GM19351 (cell line): ENCODE data around the gene HNRNPA2B1.
A peak's percentile ranks its signal among the peaks of the same experiment; 100 is the strongest.
"Not testable (repeated sequence)": the region's sequence is repeated elsewhere in the genome, so short reads cannot be mapped to it uniquely, and the experiment has no call there.

ENCODE experiments used
- ATAC-seq: cut with Tn5 transposase; IDR thresholded peaks from one replicate; pipeline ENCODE4 v1.9.1; 2021; ENCODE audit warnings: mild to moderate bottlenecking, moderate library complexity; ENCODE audit not compliant: unreplicated experiment

The HNRNPA2B1 gene

DNA sequence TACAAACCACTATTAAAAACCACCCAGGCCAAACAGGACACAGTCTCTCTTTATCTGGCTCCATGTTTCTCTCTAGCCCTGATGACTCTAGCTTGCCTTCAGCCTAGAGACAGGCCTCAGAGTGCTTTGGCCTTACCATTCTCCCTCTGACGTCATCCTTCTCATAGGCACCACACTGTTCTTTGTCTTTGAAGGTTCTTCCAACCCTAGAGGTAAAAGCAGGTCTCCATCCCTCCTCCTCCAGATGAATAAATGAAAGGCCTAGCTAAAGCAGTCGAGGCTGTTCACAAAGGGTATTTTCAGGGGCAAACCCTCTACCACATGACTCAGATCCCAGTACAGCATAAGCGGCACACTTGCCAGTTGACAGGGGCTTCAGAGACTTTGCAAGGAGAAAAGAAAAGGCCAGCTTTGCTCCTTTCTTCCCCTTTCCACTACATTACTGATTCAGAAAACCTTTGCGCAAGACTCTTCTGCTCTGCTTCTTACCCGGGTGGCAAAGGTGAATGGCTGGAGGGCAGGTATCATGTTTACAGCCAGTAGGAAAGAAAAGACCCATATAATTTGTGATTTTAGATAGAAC lies 33.8 kb downstream of the HNRNPA2B1 start:
- ATAC-seq, result no peak

DNA sequence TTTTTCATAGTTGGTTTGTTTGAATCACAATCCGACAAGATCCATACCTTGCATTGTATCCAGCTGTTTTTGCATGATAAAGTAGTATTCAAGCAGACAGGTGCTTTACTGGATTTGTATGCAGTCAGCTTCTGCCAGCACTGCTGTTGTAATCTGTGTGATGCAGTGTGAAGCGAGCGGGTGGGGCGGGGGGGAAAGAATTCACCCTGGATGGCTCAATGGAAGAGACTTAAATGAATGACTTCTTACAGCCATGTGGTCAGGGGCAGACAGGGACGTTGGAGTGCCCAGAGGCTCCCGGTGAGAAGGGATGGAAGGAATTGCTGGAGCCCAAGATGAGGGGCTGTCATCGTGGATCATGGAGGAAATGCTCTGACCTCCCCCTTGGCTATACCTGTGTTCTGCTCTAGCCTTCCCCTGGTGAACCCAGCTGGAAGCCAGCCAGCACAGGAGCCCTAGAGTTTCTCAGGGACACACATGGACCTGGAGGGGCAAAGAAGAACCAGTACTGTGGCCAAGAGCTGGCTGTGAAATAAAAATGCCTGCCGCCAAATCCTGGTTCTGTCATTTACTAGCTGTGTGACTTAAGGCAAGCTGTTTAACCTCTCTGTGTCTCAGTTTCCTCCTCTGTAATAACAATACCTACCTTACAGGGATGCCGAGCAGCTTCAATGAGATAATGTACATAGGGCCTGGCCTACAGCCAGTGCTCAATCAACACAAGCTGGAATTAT lies 34.4 kb downstream of the HNRNPA2B1 start:
- ATAC-seq, result no peak

DNA sequence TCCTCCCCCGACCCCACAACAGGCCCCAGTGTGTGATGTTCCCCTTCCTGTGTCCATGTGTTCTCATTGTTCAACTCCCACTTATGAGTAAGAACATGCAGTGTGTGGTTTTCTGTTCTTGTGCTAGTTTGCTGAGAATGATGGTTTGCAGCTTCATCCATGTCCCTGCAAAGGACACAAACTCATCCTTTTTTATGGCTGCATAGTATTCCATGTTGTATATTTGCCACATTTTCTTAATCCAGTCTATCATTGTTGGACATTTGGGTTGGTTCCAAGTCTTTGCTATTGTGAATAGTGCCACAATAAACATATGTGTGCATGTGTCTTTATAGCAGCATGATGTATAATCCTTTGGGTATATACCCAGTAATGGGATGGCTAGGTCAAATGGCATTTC lies 36.7 kb downstream of the HNRNPA2B1 start:
- not testable (repeated sequence) for ATAC-seq

- no peak for ATAC-seq
Measured at GRCh38 chr7:26162431-26162830, 38.1 kb downstream of the HNRNPA2B1 start.

DNA sequence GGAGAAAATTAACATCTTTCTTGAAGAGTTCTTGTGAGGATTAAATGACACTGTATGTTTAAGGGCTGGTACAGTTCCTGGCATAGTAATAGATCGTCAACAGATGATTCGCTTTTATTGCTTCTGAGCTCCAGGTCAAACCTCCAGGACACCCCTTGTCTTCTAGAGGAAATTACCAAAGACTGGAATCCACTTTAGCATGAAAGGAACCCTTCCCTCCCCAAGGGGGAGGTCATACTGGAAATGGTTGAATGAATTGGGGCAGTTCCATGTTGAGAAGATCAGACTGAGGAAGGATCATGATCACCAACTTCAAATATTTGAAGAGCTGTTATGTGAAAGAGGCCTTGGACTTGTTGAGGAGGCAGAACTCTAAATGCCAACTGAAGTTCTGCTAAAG lies 39.6 kb downstream of the HNRNPA2B1 start:
- ATAC-seq, result no peak

DNA sequence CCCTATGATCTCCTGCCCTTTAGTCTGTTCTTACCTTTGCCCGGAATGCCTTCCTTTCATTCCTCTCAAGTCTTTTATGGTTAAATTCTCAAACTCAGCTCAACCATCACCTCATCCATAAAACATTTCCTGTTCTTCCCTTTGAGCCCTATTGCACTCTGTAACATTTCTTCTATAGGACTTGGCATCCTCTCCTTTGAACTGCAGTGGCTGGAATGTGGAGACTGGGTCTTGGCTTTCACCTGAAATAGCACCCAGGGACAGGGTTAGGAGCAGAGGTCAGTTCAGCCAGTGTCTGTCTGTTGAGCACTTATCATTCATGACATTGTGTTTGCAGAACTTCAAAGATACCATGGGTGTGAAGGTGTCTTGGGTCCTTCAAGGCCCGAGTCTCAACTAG lies 41.3 kb downstream of the HNRNPA2B1 start:
- no peak for ATAC-seq

- ATAC-seq, result no peak
Measured at GRCh38 chr7:26157520-26158105, 42.9 kb downstream of the HNRNPA2B1 start.

DNA sequence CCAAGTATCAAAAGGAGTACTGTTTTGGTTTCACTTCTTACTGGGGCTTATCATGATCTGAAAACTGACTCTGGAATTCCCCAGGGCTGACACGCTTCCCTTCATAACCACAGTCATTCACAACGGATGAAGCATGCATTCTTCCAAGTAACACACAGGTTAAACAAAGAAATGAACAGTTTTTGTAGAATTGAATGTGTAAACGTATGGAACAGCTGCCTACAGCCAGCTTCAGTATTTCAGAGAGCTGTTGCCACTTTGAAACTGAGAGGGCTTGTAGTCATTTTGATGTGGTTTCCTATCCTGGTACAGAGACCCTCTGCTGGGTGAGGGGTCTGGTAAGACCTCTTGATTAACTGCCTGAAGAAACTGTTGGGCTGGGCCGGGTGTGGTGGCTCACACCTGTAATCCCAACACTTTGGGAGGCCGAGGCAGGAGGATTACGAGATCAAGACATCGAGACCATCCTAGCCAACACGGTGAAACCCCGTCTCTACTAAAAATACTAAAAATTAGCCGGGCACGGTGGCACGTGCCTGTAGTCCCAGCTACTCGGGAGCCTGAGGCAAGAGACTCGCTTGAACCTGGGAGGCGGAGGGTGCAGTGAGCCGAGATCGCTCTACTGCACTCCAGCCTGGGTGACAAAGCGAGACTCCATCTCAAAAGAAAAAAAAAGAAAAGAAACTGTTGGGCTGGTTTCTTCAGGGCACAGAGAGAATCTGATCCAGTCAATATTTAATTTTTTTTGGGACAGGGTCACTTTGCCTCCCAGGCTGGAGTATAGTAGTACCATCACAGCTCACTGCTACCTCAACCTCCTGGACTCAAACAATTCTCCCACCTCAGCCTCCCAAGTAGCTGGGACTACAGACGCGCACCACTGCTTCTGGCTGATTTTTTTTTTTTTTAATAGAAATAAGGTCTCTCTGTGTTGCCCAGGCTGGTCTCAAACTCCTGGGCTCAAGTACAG lies 43.8 kb downstream of the HNRNPA2B1 start:
- peak; percentile 32 for ATAC-seq

DNA sequence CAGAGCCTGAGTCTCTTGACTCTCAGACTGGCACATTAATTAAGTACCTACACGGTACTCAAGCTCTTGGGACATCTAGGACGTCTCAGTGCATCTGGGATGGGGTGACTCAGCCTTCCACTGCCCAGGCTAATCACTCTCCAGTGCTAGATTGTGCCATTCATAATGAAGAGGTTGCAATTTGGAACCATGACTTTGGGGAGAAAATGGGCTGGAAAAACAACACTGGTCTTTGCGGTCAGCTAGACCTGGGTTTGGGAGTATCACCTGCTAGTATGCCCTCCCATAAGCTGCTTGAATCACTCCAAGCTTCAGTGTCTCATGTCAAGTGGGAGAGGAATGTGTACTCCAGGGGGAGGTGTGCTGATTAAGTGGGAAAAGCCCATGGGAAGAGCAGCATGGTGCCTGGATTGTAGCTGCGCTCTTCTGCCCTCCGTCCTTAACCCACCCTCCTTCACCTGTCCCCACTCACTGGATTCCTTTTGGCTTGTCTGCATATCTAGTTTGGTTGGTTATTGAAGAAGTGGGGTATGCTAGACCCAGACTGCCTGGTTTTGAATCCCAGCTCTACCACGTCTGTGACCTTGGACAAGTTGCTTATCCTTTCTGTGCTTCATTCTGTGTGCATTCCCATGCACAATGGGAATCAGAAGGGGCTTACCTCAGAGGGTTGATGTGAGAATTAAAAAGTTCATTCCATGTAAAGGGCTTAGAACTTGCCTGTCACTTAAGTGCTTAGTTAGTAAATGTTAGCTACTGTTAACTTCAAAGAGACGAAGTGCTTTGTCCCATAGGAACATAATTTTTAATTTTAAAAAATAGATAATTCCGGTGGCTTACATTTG lies 44.8 kb downstream of the HNRNPA2B1 start:
- no peak for ATAC-seq

DNA sequence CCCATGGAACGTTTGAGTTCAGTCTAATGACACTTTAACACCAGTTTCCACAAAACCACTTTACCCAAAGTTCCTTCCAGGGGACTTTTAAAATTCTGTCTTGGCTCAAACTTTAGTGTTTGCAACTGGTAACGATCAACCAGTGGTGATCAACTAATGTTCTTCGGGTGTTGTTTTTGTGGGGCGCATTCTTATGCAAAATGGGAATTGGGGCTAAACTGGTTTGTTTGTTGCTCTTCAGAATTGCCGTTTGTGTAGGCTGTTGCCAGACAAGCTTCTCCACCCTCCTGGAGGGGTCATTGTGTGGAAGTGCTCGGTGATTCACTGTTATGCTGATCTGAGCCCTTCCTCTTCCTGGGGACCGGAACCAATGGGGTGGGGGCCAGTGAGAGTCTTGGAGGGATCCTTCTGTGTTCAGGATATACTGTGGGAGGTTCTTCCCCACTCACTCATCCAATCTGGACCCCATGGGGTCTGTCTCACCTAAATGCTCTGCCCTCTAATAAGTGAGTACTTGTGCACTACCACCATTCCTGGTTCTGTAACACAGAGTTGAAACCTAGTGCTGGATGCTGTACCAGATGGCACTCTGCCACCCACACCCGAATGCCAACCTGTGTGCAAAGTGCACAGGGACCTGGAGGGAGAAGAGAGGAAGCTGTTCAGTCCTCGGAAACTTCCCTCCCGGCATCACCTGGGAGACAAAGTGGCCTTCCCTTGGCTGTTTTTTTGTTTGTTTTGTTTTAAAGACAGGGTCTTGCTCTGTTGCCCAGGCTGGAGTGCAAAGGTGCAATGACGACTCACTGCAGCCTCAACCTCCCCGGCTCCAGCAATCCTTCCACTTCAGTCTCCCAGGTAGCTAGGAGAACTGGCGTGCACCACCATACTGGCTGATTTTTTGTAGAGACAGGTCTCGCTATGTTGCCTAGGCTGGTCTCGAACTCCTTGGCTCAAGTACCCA lies 46.4 kb downstream of the HNRNPA2B1 start:
- ATAC-seq, result no peak

- ATAC-seq, result peak; percentile 1
Measured at GRCh38 chr7:26153241-26153822, 47.2 kb downstream of the HNRNPA2B1 start.

DNA sequence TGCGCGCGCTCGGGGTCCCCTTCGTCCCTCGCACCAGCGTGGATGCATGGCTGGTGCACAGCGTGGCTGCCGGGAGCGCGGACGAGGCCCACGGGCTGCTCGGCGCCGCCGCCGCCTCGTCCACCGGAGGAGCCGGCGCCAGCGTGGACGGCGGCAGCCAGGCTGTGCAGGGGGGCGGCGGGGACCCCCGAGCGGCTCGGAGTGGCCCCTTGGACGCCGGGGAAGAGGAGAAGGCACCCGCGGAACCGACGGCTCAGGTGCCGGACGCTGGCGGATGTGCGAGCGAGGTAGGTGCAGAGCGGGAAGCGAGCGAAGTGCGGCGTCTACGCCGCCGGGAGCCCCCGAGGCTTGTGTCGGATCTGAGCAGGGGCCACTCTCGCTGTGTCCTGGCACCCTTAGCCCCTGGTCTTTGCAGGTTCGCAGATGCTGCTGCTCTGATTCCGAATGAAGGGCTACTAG lies 47.7 kb downstream of the HNRNPA2B1 start:
- ATAC-seq, result peak; percentile 27

GRCh38 chr7:26151953-26152781 lies 48.4 kb downstream of the HNRNPA2B1 start, which contains the start of gene NFE2L3:
Gene NFE2L3, plus strand, starts transcription at chr7:26152198. Its CDS starts 301 bp downstream, at chr7:26152499.
- peak; percentile 65 for ATAC-seq

GRCh38 chr7:26151650-26151952 lies 48.9 kb downstream of the HNRNPA2B1 start:
- no peak for ATAC-seq

- no peak for ATAC-seq
Measured at GRCh38 chr7:26151096-26151495, 49.5 kb downstream of the HNRNPA2B1 start.

DNA sequence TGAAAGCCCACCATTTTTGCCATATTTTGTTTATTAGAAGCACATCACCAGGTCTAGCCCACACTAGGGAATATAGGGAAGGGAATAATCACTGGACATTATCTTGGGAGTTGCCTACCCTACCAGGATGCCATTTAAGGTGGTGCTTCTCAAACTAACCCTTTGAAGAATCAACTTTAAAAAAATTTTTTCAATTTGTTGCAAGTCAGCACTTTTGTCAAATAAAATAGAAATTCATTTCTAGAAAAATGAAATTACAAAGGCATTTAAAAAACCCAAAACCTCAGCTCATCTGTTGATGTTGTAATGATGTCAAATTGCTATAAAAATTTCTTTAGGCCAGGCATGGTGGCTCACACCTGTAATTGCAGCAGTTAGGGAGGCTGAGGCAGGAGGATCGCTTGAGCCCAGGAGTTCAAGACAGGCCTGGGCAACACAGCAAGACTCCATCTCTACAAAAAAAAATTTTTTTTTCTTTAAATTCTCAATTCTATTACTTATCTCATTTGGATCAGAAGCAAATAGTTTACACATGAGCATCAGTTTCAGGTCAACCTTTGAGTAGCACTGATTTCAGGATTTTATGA lies 51.1 kb downstream of the HNRNPA2B1 start:
- ATAC-seq, result no peak

GRCh38 chr7:26148307-26148700 lies 52.2 kb downstream of the HNRNPA2B1 start:
- ATAC-seq, result not testable (repeated sequence)
